ENCODE data around the gene DNAAF5.

The DNAAF5 gene

GRCh38 chr7:760006-760405, 33.5 kb downstream of the DNAAF5 start:
- Histone ChIP-seq H3K4me3 (ENCODE audit: low read length) (no peak overlapping the region), H3K27me3 (ENCODE audit: insufficient read depth, low read length) (no peaks in the 10 kb centered on the region), H3K9me3 (ENCODE audit: low read length) (peaks cover 2% of the 10 kb centered on the region), H3K36me3 (ENCODE audit: insufficient read depth, low read length) (peaks cover 72% of the 10 kb centered on the region), H3K4me1 (ENCODE audit: insufficient read depth, low read length) (no peaks in the 10 kb centered on the region), H2AFZ (ENCODE audit: low read depth, low read length) (no peak overlapping the region)

- no peak overlapping the region for H3K4me3 ChIP-seq (ENCODE audit: low read length)
- H3K9me3 ChIP-seq (ENCODE audit: low read length): peaks cover 11% of the 10 kb centered on the region
- H3K4me1 ChIP-seq (ENCODE audit: insufficient read depth, low read length): no peaks in the 10 kb centered on the region
- H3K27me3 ChIP-seq (ENCODE audit: insufficient read depth, low read length): no peaks in the 10 kb centered on the region
- no peak overlapping the region for H2AFZ ChIP-seq (ENCODE audit: low read depth, low read length)
- peaks cover 75% of the 10 kb centered on the region for H3K36me3 ChIP-seq (ENCODE audit: insufficient read depth, low read length)
Measured at GRCh38 chr7:761101-761500, 34.6 kb downstream of the DNAAF5 start.

GRCh38 chr7:761631-762030, 35.1 kb downstream of the DNAAF5 start:
- Histone ChIP-seq H2AFZ (ENCODE audit: low read depth, low read length) (no peak overlapping the region), H3K27me3 (ENCODE audit: insufficient read depth, low read length) (no peaks in the 10 kb centered on the region), H3K36me3 (ENCODE audit: insufficient read depth, low read length) (peaks cover 78% of the 10 kb centered on the region), H3K9me3 (ENCODE audit: low read length) (peaks cover 11% of the 10 kb centered on the region), H3K4me1 (ENCODE audit: insufficient read depth, low read length) (no peaks in the 10 kb centered on the region), H3K4me3 (ENCODE audit: low read length) (no peak overlapping the region)

DNA sequence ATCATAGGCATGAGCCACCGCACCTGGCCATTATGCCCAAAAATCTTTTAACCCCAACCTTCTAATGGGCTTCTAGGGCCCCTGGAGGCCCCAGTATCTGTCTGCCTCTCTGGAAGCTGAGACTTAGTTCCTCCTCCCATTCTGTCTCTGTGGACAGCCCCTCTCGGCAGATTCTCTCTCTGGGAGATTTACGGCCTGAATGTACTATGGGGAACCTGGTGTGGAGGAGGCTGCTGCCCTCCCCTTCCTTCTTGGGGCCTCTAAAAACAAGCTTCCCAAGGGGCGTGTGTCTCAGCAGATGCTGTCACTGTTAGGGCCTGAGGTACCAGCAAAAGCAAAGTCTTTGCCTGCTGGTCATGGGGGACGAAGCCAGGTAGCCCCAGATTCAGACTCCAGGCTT, 36.4 kb downstream of the DNAAF5 start:
- peaks cover 75% of the 10 kb centered on the region for H3K36me3 ChIP-seq (ENCODE audit: insufficient read depth, low read length)

GRCh38 chr7:763762-764161, 37.3 kb downstream of the DNAAF5 start:
- Histone ChIP-seq H3K36me3 (ENCODE audit: insufficient read depth, low read length) (peaks cover 71% of the 10 kb centered on the region), H3K9me3 (ENCODE audit: low read length) (peaks cover 11% of the 10 kb centered on the region), H3K4me3 (ENCODE audit: low read length) (no peak overlapping the region), H2AFZ (ENCODE audit: low read depth, low read length) (no peak overlapping the region), H3K27me3 (ENCODE audit: insufficient read depth, low read length) (no peaks in the 10 kb centered on the region), H3K4me1 (ENCODE audit: insufficient read depth, low read length) (no peaks in the 10 kb centered on the region)

More for the DNA sequence above, 36.4 kb downstream of the DNAAF5 start:
- peaks cover 11% of the 10 kb centered on the region for H3K9me3 ChIP-seq (ENCODE audit: low read length)
- no peak overlapping the region for H2AFZ ChIP-seq (ENCODE audit: low read depth, low read length)
- no peaks in the 10 kb centered on the region for H3K4me1 ChIP-seq (ENCODE audit: insufficient read depth, low read length)
- no peaks in the 10 kb centered on the region for H3K27me3 ChIP-seq (ENCODE audit: insufficient read depth, low read length)
- H3K4me3 ChIP-seq (ENCODE audit: low read length): no peak overlapping the region

DNA sequence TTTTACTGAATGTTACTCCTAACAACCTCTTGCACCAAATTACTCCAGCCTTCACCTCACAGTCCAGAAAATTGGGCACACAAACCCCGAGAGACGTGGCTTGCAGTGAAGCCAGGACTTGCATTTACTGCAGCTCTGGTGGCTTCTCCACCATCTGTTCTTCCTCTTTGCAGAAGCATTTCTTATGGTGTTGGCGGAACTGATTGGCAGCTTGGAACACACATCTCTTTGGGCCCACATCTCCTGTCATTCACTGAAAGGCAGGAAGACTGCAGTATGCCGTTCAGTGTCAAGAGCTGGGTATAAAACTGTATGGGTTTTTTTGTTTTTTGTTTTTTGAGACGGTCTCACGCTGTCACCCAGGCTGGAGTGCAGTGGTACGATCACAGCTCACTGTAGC, 38.9 kb downstream of the DNAAF5 start:
- H3K27me3 ChIP-seq (ENCODE audit: insufficient read depth, low read length): no peaks in the 10 kb centered on the region
- H3K4me3 ChIP-seq (ENCODE audit: low read length): no peak overlapping the region
- peaks cover 67% of the 10 kb centered on the region for H3K36me3 ChIP-seq (ENCODE audit: insufficient read depth, low read length)
- peaks cover 11% of the 10 kb centered on the region for H3K9me3 ChIP-seq (ENCODE audit: low read length)
- no peak overlapping the region for H2AFZ ChIP-seq (ENCODE audit: low read depth, low read length)
- no peaks in the 10 kb centered on the region for H3K4me1 ChIP-seq (ENCODE audit: insufficient read depth, low read length)

GRCh38 chr7:767580-767940, 41.1 kb downstream of the DNAAF5 start:
- H3K4me3 ChIP-seq (ENCODE audit: low read length): no peak overlapping the region
- peaks cover 70% of the 10 kb centered on the region for H3K36me3 ChIP-seq (ENCODE audit: insufficient read depth, low read length)
- peaks cover 11% of the 10 kb centered on the region for H3K9me3 ChIP-seq (ENCODE audit: low read length)
- H3K27me3 ChIP-seq (ENCODE audit: insufficient read depth, low read length): no peaks in the 10 kb centered on the region
- no peak overlapping the region for H2AFZ ChIP-seq (ENCODE audit: low read depth, low read length)
- H3K4me1 ChIP-seq (ENCODE audit: insufficient read depth, low read length): no peaks in the 10 kb centered on the region

DNA sequence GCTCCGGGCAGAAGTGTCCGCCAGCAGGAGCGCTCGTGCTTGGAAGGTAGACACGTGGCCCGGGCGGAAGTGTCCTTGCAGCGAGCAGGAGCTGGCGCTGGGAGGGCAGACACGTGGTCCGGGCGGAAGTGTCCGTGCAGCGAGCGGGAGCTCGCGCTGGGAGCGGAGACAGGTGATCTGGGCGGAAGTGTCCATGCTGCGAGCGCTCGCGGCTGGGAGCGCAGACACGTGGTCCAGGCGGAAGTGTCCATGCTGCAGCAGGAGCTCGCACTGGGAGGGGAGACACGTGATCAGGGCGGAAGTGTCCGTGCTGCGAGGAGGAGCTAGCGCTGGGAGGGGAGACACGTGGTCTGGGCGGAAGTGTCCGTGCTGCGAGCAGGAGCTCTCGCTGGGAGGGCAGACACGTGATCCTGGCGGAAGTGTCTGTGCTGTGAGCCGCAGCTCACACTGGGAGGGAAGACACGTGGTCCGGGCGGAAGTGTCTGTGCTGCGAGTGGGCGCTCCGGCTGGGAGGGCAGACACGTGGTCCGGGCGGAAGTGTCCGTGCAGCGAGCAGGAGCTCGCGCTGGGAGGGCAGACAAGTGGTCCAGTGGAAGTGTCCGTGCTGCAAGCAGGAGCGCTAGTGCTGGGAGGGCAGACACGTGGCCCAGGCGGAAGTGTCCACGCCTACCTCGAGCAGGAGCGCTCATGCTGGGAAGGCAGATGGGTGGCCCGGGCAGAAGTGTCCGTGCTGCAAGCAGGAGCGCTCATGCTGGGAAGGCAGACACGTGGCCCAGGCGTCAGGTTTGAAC, 41.6 kb downstream of the DNAAF5 start:
- H2AFZ ChIP-seq (ENCODE audit: low read depth, low read length): no peak overlapping the region
- H3K4me3 ChIP-seq (ENCODE audit: low read length): no peak overlapping the region
- H3K27me3 ChIP-seq (ENCODE audit: insufficient read depth, low read length): no peaks in the 10 kb centered on the region
- peaks cover 11% of the 10 kb centered on the region for H3K9me3 ChIP-seq (ENCODE audit: low read length)
- no peaks in the 10 kb centered on the region for H3K4me1 ChIP-seq (ENCODE audit: insufficient read depth, low read length)
- peaks cover 70% of the 10 kb centered on the region for H3K36me3 ChIP-seq (ENCODE audit: insufficient read depth, low read length)

GRCh38 chr7:768881-769504, 42.5 kb downstream of the DNAAF5 start:
- H3K36me3 ChIP-seq (ENCODE audit: insufficient read depth, low read length): peaks cover 70% of the 10 kb centered on the region
- peaks cover 9% of the 10 kb centered on the region for H3K9me3 ChIP-seq (ENCODE audit: low read length)
- H3K4me1 ChIP-seq (ENCODE audit: insufficient read depth, low read length): no peaks in the 10 kb centered on the region
- H2AFZ ChIP-seq (ENCODE audit: low read depth, low read length): no peak overlapping the region
- H3K4me3 ChIP-seq (ENCODE audit: low read length): no peak overlapping the region
- no peaks in the 10 kb centered on the region for H3K27me3 ChIP-seq (ENCODE audit: insufficient read depth, low read length)

GRCh38 chr7:770336-770735, 43.8 kb downstream of the DNAAF5 start:
- Histone ChIP-seq H3K36me3 (ENCODE audit: insufficient read depth, low read length) (peaks cover 70% of the 10 kb centered on the region), H3K27me3 (ENCODE audit: insufficient read depth, low read length) (no peaks in the 10 kb centered on the region), H2AFZ (ENCODE audit: low read depth, low read length) (no peak overlapping the region), H3K4me1 (ENCODE audit: insufficient read depth, low read length) (no peaks in the 10 kb centered on the region), H3K9me3 (ENCODE audit: low read length) (peaks cover 7% of the 10 kb centered on the region), H3K4me3 (ENCODE audit: low read length) (no peak overlapping the region)

DNA sequence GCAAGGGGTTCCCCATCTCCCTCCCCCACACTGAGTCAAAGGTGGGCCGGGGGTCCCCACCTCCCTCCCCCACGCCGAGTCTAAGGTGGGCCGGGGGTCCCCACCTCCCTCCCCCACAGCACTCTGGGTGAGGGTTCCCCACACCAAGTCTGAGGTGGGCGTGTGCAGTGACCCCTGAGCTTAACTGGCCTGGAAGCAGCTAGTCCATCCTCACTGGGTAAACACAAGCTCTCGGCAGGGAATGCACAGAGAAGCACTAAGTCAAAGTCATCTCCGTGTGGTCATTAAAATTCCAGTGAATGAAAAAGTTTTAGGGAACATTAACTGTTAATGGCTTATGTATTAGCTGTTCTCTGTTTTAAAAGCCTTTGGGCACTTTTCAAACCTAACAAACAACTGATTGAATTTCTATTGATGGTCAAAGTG, 44.3 kb downstream of the DNAAF5 start:
- Histone ChIP-seq H3K36me3 (ENCODE audit: insufficient read depth, low read length) (peaks cover 70% of the 10 kb centered on the region), H3K4me3 (ENCODE audit: low read length) (no peak overlapping the region), H2AFZ (ENCODE audit: low read depth, low read length) (no peak overlapping the region), H3K27me3 (ENCODE audit: insufficient read depth, low read length) (no peaks in the 10 kb centered on the region), H3K4me1 (ENCODE audit: insufficient read depth, low read length) (no peaks in the 10 kb centered on the region), H3K9me3 (ENCODE audit: low read length) (peaks cover 3% of the 10 kb centered on the region)

GRCh38 chr7:771234-772004, 44.9 kb downstream of the DNAAF5 start:
- H3K27me3 ChIP-seq (ENCODE audit: insufficient read depth, low read length): no peaks in the 10 kb centered on the region
- H3K9me3 ChIP-seq (ENCODE audit: low read length): no peaks in the 10 kb centered on the region
- no peak overlapping the region for H2AFZ ChIP-seq (ENCODE audit: low read depth, low read length)
- no peak overlapping the region for H3K4me3 ChIP-seq (ENCODE audit: low read length)
- no peaks in the 10 kb centered on the region for H3K4me1 ChIP-seq (ENCODE audit: insufficient read depth, low read length)
- H3K36me3 ChIP-seq (ENCODE audit: insufficient read depth, low read length): peaks cover 70% of the 10 kb centered on the region

- Histone ChIP-seq H3K27me3 (ENCODE audit: insufficient read depth, low read length) (no peaks in the 10 kb centered on the region), H3K4me3 (ENCODE audit: low read length) (no peak overlapping the region), H3K9me3 (ENCODE audit: low read length) (no peaks in the 10 kb centered on the region), H3K4me1 (ENCODE audit: insufficient read depth, low read length) (no peaks in the 10 kb centered on the region), H2AFZ (ENCODE audit: low read depth, low read length) (no peak overlapping the region), H3K36me3 (ENCODE audit: insufficient read depth, low read length) (peaks cover 73% of the 10 kb centered on the region)
Measured at GRCh38 chr7:772005-772294, 45.5 kb downstream of the DNAAF5 start.
